WTC11 (cell line): Measurements from ENCODE around the gene PPP1R15B.

ENCODE experiments used
- ATF6 ChIP-seq: sonication (generic); formaldehyde crosslinking; IDR thresholded peaks from 2 replicates; pipeline ENCODE4 v1.8.1; 2023; ENCODE audit warnings: mild to moderate bottlenecking, missing genetic modification reagents
- CREB1 ChIP-seq: sonication (generic); formaldehyde crosslinking; IDR thresholded peaks from 2 replicates; pipeline ENCODE4 v1.8.0; 2023; ENCODE audit warnings: mild to moderate bottlenecking, missing genetic modification reagents
- CTCF ChIP-seq: fragments of 200-600 bp; IDR thresholded peaks from 2 replicates; pipeline ENCODE4 v1.8.0; 2022; ENCODE audit warnings: antibody characterized with exemption
- MLX ChIP-seq: sonication (generic); formaldehyde crosslinking; IDR thresholded peaks from 2 replicates; pipeline ENCODE4 v1.8.1; 2023; ENCODE audit warnings: mild to moderate bottlenecking, missing genetic modification reagents, moderate library complexity
- NR2C2 ChIP-seq: sonication (generic); formaldehyde crosslinking; IDR thresholded peaks from 2 replicates; pipeline ENCODE4 v1.8.0; 2022; ENCODE audit warnings: mild to moderate bottlenecking, missing genetic modification reagents
- ZNF121 ChIP-seq: sonication (generic); formaldehyde crosslinking; IDR thresholded peaks from 2 replicates; pipeline ENCODE4 v1.8.0; 2023; ENCODE audit warnings: missing genetic modification reagents
- ZNF263 ChIP-seq: sonication (generic); formaldehyde crosslinking; IDR thresholded peaks from 2 replicates; pipeline ENCODE4 v1.8.1; 2022; ENCODE audit warnings: low read depth, mild to moderate bottlenecking, moderate library complexity, missing genetic modification reagents

GRCh38 chr1:204402391-204402790, 9.2 kb downstream of the PPP1R15B start:
- no peak for TF ChIP-seq CTCF
- no peak for TF ChIP-seq CREB1 (CRISPR knock-in tag)
- TF ChIP-seq ZNF263, result no peak
- peak; percentile 62; the same call in 1 of the 2 replicates for TF ChIP-seq ZNF121 (CRISPR knock-in tag)
- no peak for TF ChIP-seq ATF6 (CRISPR knock-in tag)
- no peak for TF ChIP-seq NR2C2 (CRISPR knock-in tag)
- TF ChIP-seq MLX, result no peak
